DOHH2 (cell line): Measurements from ENCODE around the gene FGGY.

Experiments used
- CTCF ChIP-seq: fragments of 200-600 bp; sonication (generic); IDR thresholded peaks from one replicate; pipeline ENCODE4 v1.5.1; 2014; ENCODE audit warnings: antibody characterized with exemption, mild to moderate bottlenecking, low read depth, low read length; ENCODE audit not compliant: poor library complexity, severe bottlenecking
- EZH2phosphoT487 ChIP-seq: fragments of 200-600 bp; sonication (generic); IDR thresholded peaks from 2 replicates; pipeline ENCODE4 v1.6.1; 2017; ENCODE audit warnings: borderline replicate concordance, mild to moderate bottlenecking, antibody characterized with exemption, low read length, moderate library complexity, mixed read lengths

- no peak for TF ChIP-seq CTCF
- no peak for TF ChIP-seq EZH2phosphoT487
These were observed 441.3 kb downstream of the FGGY start for GRCh38 chr1:59738152-59738551.
